A549 (cell line): ENCODE measurements around the gene RGSL1. TPM values are rescaled to one million over a fixed set of nuclear protein-coding genes. Genes with fewer than 3 reads are reported as not detected.

Experiments
- ATAC-seq, 2 experiments: fragments of 200-7000 bp in 1 of 2; fragments of >200 bp in 1 of 2; cut with Nextera tagmentation in 1 of 2; cut with Tn5 transposase in 1 of 2; 3 replicates each; pipeline versions ENCODE4 v1.8.0 to v1.9.1; 2018 to 2020; ENCODE audit warnings: mild to moderate bottlenecking in 1 of 2, moderate library complexity in 1 of 2
- CTCF ChIA-PET: fragments of 300-600 bp; sonication (Branson Sonifier 250); formaldehyde crosslinking; extraction: SDS; loops from one replicate; lab custom pipeline; 2021; ENCODE audit warnings: antibody characterized with exemption, inconsistent platforms; lab: Yijun Ruan, JAX
- POLR2A ChIA-PET: fragments of 350-600 bp; formaldehyde crosslinking; extraction: SDS; loops from one replicate; lab custom pipeline; 2021; ENCODE audit warnings: antibody characterized with exemption, inconsistent platforms; lab: Yijun Ruan, JAX
- DNase-seq, 2 experiments: peaks; one replicate each; pipeline versions ENCODE4 v3.0.0 to v3.0.0-alpha.2; 2011 to 2016; ENCODE audit warnings: low read depth in 1 of 2, low spot score in 1 of 2
- FAIRE-seq: peaks from 2 replicates; lab custom pipeline; 2011; peaks lifted over from hg19 to GRCh38; lab: Jason Lieb, UNC
- H3K27ac ChIP-seq, 2 experiments: fragments of >200 bp; sonication (Bioruptor Twin); formaldehyde crosslinking; 3 replicates each; pipeline ENCODE4 v1.5.1; 2016 to 2017
- H3K4me1 ChIP-seq: fragments of >200 bp; sonication (Bioruptor Twin); formaldehyde crosslinking; 3 replicates; pipeline ENCODE4 v1.6.1; 2016
- H3K4me2 ChIP-seq: fragments of >200 bp; sonication (Bioruptor Twin); formaldehyde crosslinking; 3 replicates; pipeline ENCODE4 v1.6.1; 2016
- H3K4me3 ChIP-seq: fragments of >200 bp; sonication (Bioruptor Twin); formaldehyde crosslinking; 3 replicates; pipeline ENCODE4 v1.5.1; 2016
- H3K9me3 ChIP-seq: fragments of >200 bp; sonication (Bioruptor Twin); formaldehyde crosslinking; 3 replicates; pipeline ENCODE4 v1.6.1; 2016
- BHLHE40 ChIP-seq: IDR thresholded peaks from 2 replicates; pipeline ENCODE4 v1.6.1; 2012; ENCODE audit warnings: low read depth, low read length, inconsistent platforms
- CEBPB ChIP-seq, 2 experiments: fragments of >200 bp in 1 of 2; sonication (Bioruptor Twin) in 1 of 2; formaldehyde crosslinking in 1 of 2; IDR thresholded peaks; 2 replicates each; pipeline ENCODE4 v1.6.1; 2012 to 2016
- CHD2 ChIP-seq: fragments of 150-350 bp; IDR thresholded peaks from 2 replicates; pipeline ENCODE4 v1.6.1; 2014; ENCODE audit warnings: low read length; ENCODE audit not compliant: partially characterized antibody
- CHD4 ChIP-seq: fragments of 200-600 bp; sonication (generic); IDR thresholded peaks from 2 replicates; pipeline ENCODE4 v1.6.1; 2016; ENCODE audit warnings: antibody characterized with exemption, mild to moderate bottlenecking, borderline replicate concordance
- EHF ChIP-seq: fragments of 250-450 bp; sonication (Bioruptor Pico); IDR thresholded peaks from 2 replicates; pipeline ENCODE4 v1.5.0; 2020; ENCODE audit warnings: mild to moderate bottlenecking
- EHMT2 ChIP-seq: fragments of 200-600 bp; sonication (generic); IDR thresholded peaks from 2 replicates; pipeline ENCODE4 v1.6.1; 2016; ENCODE audit warnings: antibody characterized with exemption, low read depth, mild to moderate bottlenecking, moderate library complexity
- ESRRA ChIP-seq: fragments of 150-350 bp; IDR thresholded peaks from 2 replicates; pipeline ENCODE4 v1.6.1; 2014; ENCODE audit warnings: mild to moderate bottlenecking, low read length, borderline replicate concordance
- FOSB ChIP-seq: fragments of 250-450 bp; sonication (Bioruptor Pico); IDR thresholded peaks from 2 replicates; pipeline ENCODE4 v1.5.0; 2020; ENCODE audit warnings: mild to moderate bottlenecking, moderate library complexity
- GATA3 ChIP-seq: IDR thresholded peaks from 2 replicates; pipeline ENCODE4 v1.6.1; 2012; ENCODE audit warnings: borderline replicate concordance
- HOXB5 ChIP-seq: fragments of 250-450 bp; sonication (Bioruptor Pico); IDR thresholded peaks from 2 replicates; pipeline ENCODE4 v1.5.0; 2020; ENCODE audit warnings: mild to moderate bottlenecking, moderate library complexity
- KDM5A ChIP-seq: fragments of 200-600 bp; sonication (generic); IDR thresholded peaks from 2 replicates; pipeline ENCODE4 v1.6.1; 2016; ENCODE audit warnings: antibody characterized with exemption, mild to moderate bottlenecking
- MAFK ChIP-seq: fragments of 450-650 bp; IDR thresholded peaks from 2 replicates; pipeline ENCODE4 v1.6.1; 2014; ENCODE audit not compliant: partially characterized antibody
- MAZ ChIP-seq: fragments of 150-350 bp; IDR thresholded peaks from 2 replicates; pipeline ENCODE4 v1.6.1; 2014; ENCODE audit warnings: antibody characterized with exemption, low read depth, low read length, borderline replicate concordance
- NR3C1 ChIP-seq: fragments of >200 bp; sonication (Bioruptor Twin); formaldehyde crosslinking; IDR thresholded peaks from 3 replicates; pipeline ENCODE4 v1.6.1; 2017
- RCOR1 ChIP-seq: fragments of 150-350 bp; IDR thresholded peaks from 2 replicates; pipeline ENCODE4 v1.6.1; 2014; ENCODE audit warnings: antibody characterized with exemption, low read length, low read depth
- SREBF2 ChIP-seq: fragments of 450-650 bp; IDR thresholded peaks from 2 replicates; pipeline ENCODE4 v1.6.1; 2014; ENCODE audit warnings: mild to moderate bottlenecking, moderate library complexity
- TFCP2L1 ChIP-seq: fragments of 250-450 bp; sonication (Bioruptor Pico); IDR thresholded peaks from 2 replicates; pipeline ENCODE4 v1.5.0; 2021; ENCODE audit warnings: mild to moderate bottlenecking
- TP53 ChIP-seq: fragments of 250-450 bp; sonication (Bioruptor Pico); IDR thresholded peaks from 2 replicates; pipeline ENCODE4 v1.5.0; 2021; ENCODE audit warnings: mild to moderate bottlenecking, moderate library complexity
- ZNF302 ChIP-seq: fragments of 250-450 bp; sonication (Bioruptor Pico); IDR thresholded peaks from 2 replicates; pipeline ENCODE4 v1.9.0; 2021; ENCODE audit warnings: inconsistent platforms, mild to moderate bottlenecking, moderate library complexity
- WGBS: methylation state at CpG from one replicate; pipeline ENCODE4 v1.1.6; 2017; ENCODE audit errors: missing lambda C conversion rate; 5-methylcytosine and 5-hydroxymethylcytosine counted together
- polyA plus RNA-seq, 4 experiments: library from polyadenylated mRNA; depleted of rRNA in 3 of 4; stranded (reverse); fragments of >200 nt; fragmentation: RNase III in 1 of 4; extraction: RNeasy Plus Mini Kit Qiagen cat#74134 plus additional on column Dnase treatment in 1 of 4; gene quantifications; 2 replicates in 3 of 4; 3 replicates in 1 of 4; pipeline ENCODE4 v1.2.3, GENCODE V29; 2011 to 2017
- TF ChIP-seq, protein P1 (sequence below): fragments of >200 bp; sonication (Bioruptor Twin); formaldehyde crosslinking; IDR thresholded peaks from 2 replicates; pipeline ENCODE4 v1.6.1; 2016
- TF ChIP-seq, protein P2 (sequence below): fragments of 250-450 bp; sonication (Bioruptor Pico); IDR thresholded peaks from 2 replicates; pipeline ENCODE4 v1.5.0; 2020; ENCODE audit warnings: low read depth, mild to moderate bottlenecking, moderate library complexity
- TF ChIP-seq, protein P3 (sequence below): fragments of 250-450 bp; sonication (Bioruptor Pico); IDR thresholded peaks from 2 replicates; pipeline ENCODE4 v1.5.0; 2021; ENCODE audit warnings: mild to moderate bottlenecking, moderate library complexity, borderline replicate concordance
- TF ChIP-seq, protein P4 (sequence below): fragments of >200 bp; sonication (Bioruptor Twin); formaldehyde crosslinking; IDR thresholded peaks from 3 replicates; pipeline ENCODE4 v1.6.1; 2016
- TF ChIP-seq, protein P5 (sequence below): IDR thresholded peaks from 2 replicates; pipeline ENCODE4 v1.6.1; 2012

RGSL1 gene
- polyA plus RNA-seq, 2 of the 4 experiments (the other 2 are of a cell fraction) = not detected

DNA sequence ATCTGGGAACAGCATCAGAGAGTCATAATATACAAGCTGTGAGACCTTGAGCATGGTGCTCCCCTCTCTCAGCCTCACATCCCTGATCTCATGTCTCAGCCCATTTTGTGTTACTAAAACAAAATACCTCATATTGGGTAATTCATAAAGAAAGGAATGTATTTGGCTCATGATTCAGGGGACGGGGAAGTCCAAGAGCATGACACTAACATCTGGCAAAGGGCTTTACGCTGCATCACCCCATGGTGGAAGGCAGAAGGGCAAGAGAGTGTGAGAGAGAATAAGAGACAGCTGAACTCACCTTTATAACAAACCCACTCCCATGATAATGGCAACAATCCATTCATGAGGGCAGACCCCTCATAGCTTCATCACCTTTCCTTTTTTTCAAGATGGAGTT is 102.6 kb downstream of the RGSL1 start:
- POLR2A ChIA-PET = no interaction called here
- ATAC-seq (no peak), FAIRE-seq (no peak), DNase-seq (no peak)
- WGBS = 5% methylated on average over 2 of the region's 2 CpGs
- Histone ChIP-seq H3K4me2 (no peak overlapping the region), H3K4me3 (no peak overlapping the region), H3K4me1 (no peaks in the 10 kb centered on the region), H3K27ac (no peak overlapping the region), H3K9me3 (peaks cover 3% of the 10 kb centered on the region; the same call in 1 of the 3 replicates)
- TF ChIP-seq, protein P1, sequence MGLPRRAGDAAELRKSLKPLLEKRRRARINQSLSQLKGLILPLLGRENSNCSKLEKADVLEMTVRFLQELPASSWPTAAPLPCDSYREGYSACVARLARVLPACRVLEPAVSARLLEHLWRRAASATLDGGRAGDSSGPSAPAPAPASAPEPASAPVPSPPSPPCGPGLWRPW = no peak
- TF ChIP-seq FOSB (CRISPR knock-in tag) (no peak), HOXB5 (CRISPR knock-in tag) (no peak), BHLHE40 (no peak), NR3C1 (no peak), SREBF2 (no peak)
- TF ChIP-seq, protein P2, sequence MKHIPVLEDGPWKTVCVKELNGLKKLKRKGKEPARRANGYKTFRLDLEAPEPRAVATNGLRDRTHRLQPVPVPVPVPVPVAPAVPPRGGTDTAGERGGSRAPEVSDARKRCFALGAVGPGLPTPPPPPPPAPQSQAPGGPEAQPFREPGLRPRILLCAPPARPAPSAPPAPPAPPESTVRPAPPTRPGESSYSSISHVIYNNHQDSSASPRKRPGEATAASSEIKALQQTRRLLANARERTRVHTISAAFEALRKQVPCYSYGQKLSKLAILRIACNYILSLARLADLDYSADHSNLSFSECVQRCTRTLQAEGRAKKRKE (CRISPR knock-in tag) = no peak
- CTCF ChIA-PET = interaction anchor here (1.1 kb wide), 1 partner anchor 48 kb away, joined by 4 read pairs; no protein-coding TSS in a partner anchor

DNA sequence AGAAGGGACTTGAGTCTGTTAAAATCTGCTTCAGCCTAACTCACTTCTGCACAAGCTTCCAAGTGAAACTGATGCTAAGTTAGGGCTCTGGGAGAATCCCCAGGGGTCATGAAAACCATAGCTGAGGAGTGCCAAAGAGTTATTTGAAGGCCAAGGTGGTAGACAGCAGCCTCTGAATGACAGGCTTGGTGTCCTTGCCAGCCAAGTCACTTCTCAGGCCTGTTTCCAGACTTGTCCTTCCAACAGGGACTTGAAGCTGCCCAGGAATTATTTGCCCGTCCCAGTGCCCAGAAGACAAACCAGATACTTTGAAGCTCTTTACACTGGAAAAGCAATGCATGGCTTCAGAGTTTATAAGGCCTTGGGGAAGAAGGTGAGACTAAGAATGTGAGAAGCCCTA is 105.5 kb downstream of the RGSL1 start:
- POLR2A ChIA-PET = no interaction called here
- Histone ChIP-seq H3K4me2 (no peak overlapping the region), H3K4me3 (no peak overlapping the region), H3K4me1 (no peaks in the 10 kb centered on the region), H3K27ac (no peak overlapping the region), H3K9me3 (peaks cover 3% of the 10 kb centered on the region; the same call in 1 of the 3 replicates)
- 29% methylated on average over 1 of the region's 1 CpG for WGBS
- DNase-seq = no peak
- no peak for ATAC-seq
- CTCF ChIA-PET = no interaction called here
- FAIRE-seq = no peak
- TF ChIP-seq CHD4 = no peak
- TF ChIP-seq RCOR1 = no peak
- no peak for TF ChIP-seq FOSB (CRISPR knock-in tag)
- no peak for TF ChIP-seq KDM5A
- no peak for TF ChIP-seq EHMT2
- TF ChIP-seq EHF (CRISPR knock-in tag) = no peak
- no peak for TF ChIP-seq TFCP2L1 (CRISPR knock-in tag)
- no peak for TF ChIP-seq MAZ
- no peak for TF ChIP-seq BHLHE40
- no peak for TF ChIP-seq MAFK
- TF ChIP-seq TP53 (CRISPR knock-in tag) = no peak
- TF ChIP-seq CHD2 = no peak
- TF ChIP-seq CEBPB (IDR thresholded peaks at IDR 0.05) = no peak
- TF ChIP-seq, protein P3, sequence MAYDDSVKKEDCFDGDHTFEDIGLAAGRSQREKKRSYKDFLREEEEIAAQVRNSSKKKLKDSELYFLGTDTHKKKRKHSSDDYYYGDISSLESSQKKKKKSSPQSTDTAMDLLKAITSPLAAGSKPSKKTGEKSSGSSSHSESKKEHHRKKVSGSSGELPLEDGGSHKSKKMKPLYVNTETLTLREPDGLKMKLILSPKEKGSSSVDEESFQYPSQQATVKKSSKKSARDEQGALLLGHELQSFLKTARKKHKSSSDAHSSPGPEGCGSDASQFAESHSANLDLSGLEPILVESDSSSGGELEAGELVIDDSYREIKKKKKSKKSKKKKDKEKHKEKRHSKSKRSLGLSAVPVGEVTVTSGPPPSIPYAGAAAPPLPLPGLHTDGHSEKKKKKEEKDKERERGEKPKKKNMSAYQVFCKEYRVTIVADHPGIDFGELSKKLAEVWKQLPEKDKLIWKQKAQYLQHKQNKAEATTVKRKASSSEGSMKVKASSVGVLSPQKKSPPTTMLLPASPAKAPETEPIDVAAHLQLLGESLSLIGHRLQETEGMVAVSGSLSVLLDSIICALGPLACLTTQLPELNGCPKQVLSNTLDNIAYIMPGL (CRISPR knock-in tag) = no peak
- TF ChIP-seq GATA3 = no peak
- TF ChIP-seq ZNF302 (CRISPR knock-in tag) = no peak
- TF ChIP-seq ESRRA = no peak
- TF ChIP-seq, protein P4, sequence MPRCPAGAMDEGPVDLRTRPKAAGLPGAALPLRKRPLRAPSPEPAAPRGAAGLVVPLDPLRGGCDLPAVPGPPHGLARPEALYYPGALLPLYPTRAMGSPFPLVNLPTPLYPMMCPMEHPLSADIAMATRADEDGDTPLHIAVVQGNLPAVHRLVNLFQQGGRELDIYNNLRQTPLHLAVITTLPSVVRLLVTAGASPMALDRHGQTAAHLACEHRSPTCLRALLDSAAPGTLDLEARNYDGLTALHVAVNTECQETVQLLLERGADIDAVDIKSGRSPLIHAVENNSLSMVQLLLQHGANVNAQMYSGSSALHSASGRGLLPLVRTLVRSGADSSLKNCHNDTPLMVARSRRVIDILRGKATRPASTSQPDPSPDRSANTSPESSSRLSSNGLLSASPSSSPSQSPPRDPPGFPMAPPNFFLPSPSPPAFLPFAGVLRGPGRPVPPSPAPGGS = no peak
- TF ChIP-seq, protein P5, sequence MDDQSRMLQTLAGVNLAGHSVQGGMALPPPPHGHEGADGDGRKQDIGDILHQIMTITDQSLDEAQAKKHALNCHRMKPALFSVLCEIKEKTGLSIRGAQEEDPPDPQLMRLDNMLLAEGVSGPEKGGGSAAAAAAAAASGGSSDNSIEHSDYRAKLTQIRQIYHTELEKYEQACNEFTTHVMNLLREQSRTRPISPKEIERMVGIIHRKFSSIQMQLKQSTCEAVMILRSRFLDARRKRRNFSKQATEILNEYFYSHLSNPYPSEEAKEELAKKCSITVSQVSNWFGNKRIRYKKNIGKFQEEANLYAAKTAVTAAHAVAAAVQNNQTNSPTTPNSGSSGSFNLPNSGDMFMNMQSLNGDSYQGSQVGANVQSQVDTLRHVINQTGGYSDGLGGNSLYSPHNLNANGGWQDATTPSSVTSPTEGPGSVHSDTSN = no peak
